HEK293 (cell line): ENCODE data around the gene MAP4K4.

Source experiments
- CTCF ChIA-PET: fragments of 350-600 bp; formaldehyde crosslinking; extraction: SDS; loops from one replicate; lab custom pipeline; 2021; ENCODE audit warnings: antibody characterized with exemption; lab: Yijun Ruan, JAX
- POLR2A ChIA-PET: fragments of 300-600 bp; formaldehyde crosslinking; extraction: SDS; loops from one replicate; lab custom pipeline; 2020; ENCODE audit warnings: antibody characterized with exemption, inconsistent platforms; lab: Yijun Ruan, JAX
- H3K27ac ChIP-seq: fragments of 200-500 bp; sonication (Bioruptor generic); 2 replicates; pipeline ENCODE4 v1.5.1; 2014; ENCODE audit warnings: low read depth, low read length, control low read depth, inconsistent platforms; ENCODE audit errors: extremely low read depth
- H3K36me3 ChIP-seq, 2 experiments: fragments of 200-500 bp in 1 of 2; sonication (Bioruptor generic) in 1 of 2; 1 replicate in 1 of 2; 2 replicates in 1 of 2; pipeline ENCODE4 v1.5.1; 2014 to 2017; ENCODE audit warnings: inconsistent platforms in 2 of 2, low read length in 2 of 2; ENCODE audit not compliant: control insufficient read depth in 2 of 2, insufficient read depth in 1 of 2
- H3K4me1 ChIP-seq: fragments of 200-500 bp; sonication (Bioruptor generic); 2 replicates; pipeline ENCODE4 v1.5.1; 2014; ENCODE audit warnings: mild to moderate bottlenecking, low read length, inconsistent platforms; ENCODE audit not compliant: control insufficient read depth, insufficient read depth
- H3K4me3 ChIP-seq: 2 replicates; pipeline ENCODE4 v1.5.1; 2011; ENCODE audit warnings: low read depth, mild to moderate bottlenecking, control low read depth, low read length, moderate library complexity
- H3K9me3 ChIP-seq: fragments of 200-500 bp; sonication (Bioruptor generic); 2 replicates; pipeline ENCODE4 v1.5.1; 2014; ENCODE audit warnings: low read depth, low read length, inconsistent platforms; ENCODE audit not compliant: control insufficient read depth, insufficient read depth
- BCL11A ChIP-seq: fragments of 450-650 bp; formaldehyde crosslinking; IDR thresholded peaks from 2 replicates; pipeline ENCODE4 v1.5.1; 2016; ENCODE audit warnings: low read depth, missing biosample characterization, missing genetic modification characterization
- HOXD13 ChIP-seq: sonication (generic); formaldehyde crosslinking; IDR thresholded peaks from 2 replicates; pipeline ENCODE4 v1.8.0; 2022; ENCODE audit warnings: missing genetic modification reagents, borderline replicate concordance
- KLF1 ChIP-seq: fragments of 450-650 bp; formaldehyde crosslinking; IDR thresholded peaks from 2 replicates; pipeline ENCODE4 v1.5.1; 2016; ENCODE audit warnings: missing biosample characterization, missing genetic modification characterization
- MEIS1 ChIP-seq: sonication (generic); formaldehyde crosslinking; IDR thresholded peaks from 2 replicates; pipeline ENCODE4 v1.8.1; 2022; ENCODE audit warnings: missing genetic modification reagents, mild to moderate bottlenecking, borderline replicate concordance
- MYNN ChIP-seq: fragments of 450-650 bp; formaldehyde crosslinking; IDR thresholded peaks from 2 replicates; pipeline ENCODE4 v1.5.1; 2016; ENCODE audit warnings: missing biosample characterization, missing genetic modification characterization, borderline replicate concordance
- SCRT2 ChIP-seq: fragments of 450-650 bp; formaldehyde crosslinking; IDR thresholded peaks from 2 replicates; pipeline ENCODE4 v1.5.1; 2016; ENCODE audit warnings: missing biosample characterization, missing genetic modification characterization
- SETDB1 ChIP-seq: IDR thresholded peaks from one replicate; pipeline ENCODE4 v1.6.1; 2017; ENCODE audit warnings: mild to moderate bottlenecking, low read length, moderate library complexity, mixed read lengths; ENCODE audit not compliant: insufficient read length
- TCF7L2 ChIP-seq: IDR thresholded peaks from 2 replicates; pipeline ENCODE4 v1.6.1; 2011; ENCODE audit warnings: low read depth, mild to moderate bottlenecking, inconsistent platforms, low read length, moderate library complexity, borderline replicate concordance
- ZBTB20 ChIP-seq: fragments of 450-650 bp; formaldehyde crosslinking; IDR thresholded peaks from 2 replicates; pipeline ENCODE4 v1.5.1; 2016; ENCODE audit warnings: missing biosample characterization, missing genetic modification characterization
- ZFHX2 ChIP-seq: fragments of 450-650 bp; formaldehyde crosslinking; conservative IDR thresholded peaks from 2 replicates; pipeline ENCODE4 v1.5.1; 2016; ENCODE audit warnings: missing biosample characterization, missing genetic modification characterization
- ZNF132 ChIP-seq: fragments of 450-650 bp; formaldehyde crosslinking; IDR thresholded peaks from 2 replicates; pipeline ENCODE4 v1.5.1; 2017; ENCODE audit warnings: missing biosample characterization, missing genetic modification characterization, borderline replicate concordance
- ZNF202 ChIP-seq: fragments of 450-650 bp; formaldehyde crosslinking; IDR thresholded peaks from 2 replicates; pipeline ENCODE4 v1.5.1; 2016; ENCODE audit warnings: missing biosample characterization, missing genetic modification characterization, borderline replicate concordance
- ZNF211 ChIP-seq: fragments of 450-650 bp; formaldehyde crosslinking; IDR thresholded peaks from 2 replicates; pipeline ENCODE4 v1.5.1; 2016; ENCODE audit warnings: low read depth, missing biosample characterization, missing genetic modification characterization
- ZNF239 ChIP-seq: fragments of 450-650 bp; formaldehyde crosslinking; IDR thresholded peaks from 2 replicates; pipeline ENCODE4 v1.5.1; 2016; ENCODE audit warnings: missing biosample characterization, missing genetic modification characterization
- ZNF280D ChIP-seq: fragments of 450-650 bp; formaldehyde crosslinking; IDR thresholded peaks from 2 replicates; pipeline ENCODE4 v1.5.1; 2016; ENCODE audit warnings: missing biosample characterization, missing genetic modification characterization
- ZNF302 ChIP-seq: fragments of 450-650 bp; formaldehyde crosslinking; IDR thresholded peaks from 2 replicates; pipeline ENCODE4 v1.5.1; 2016; ENCODE audit warnings: missing biosample characterization, missing genetic modification characterization, low read depth
- ZNF366 ChIP-seq: fragments of 450-650 bp; formaldehyde crosslinking; conservative IDR thresholded peaks from 2 replicates; pipeline ENCODE4 v1.5.1; 2016; ENCODE audit warnings: missing biosample characterization, missing genetic modification characterization
- ZNF416 ChIP-seq: fragments of 450-650 bp; formaldehyde crosslinking; IDR thresholded peaks from 2 replicates; pipeline ENCODE4 v1.5.1; 2016; ENCODE audit warnings: missing biosample characterization, missing genetic modification characterization
- ZNF433 ChIP-seq: fragments of 450-650 bp; formaldehyde crosslinking; IDR thresholded peaks from 2 replicates; pipeline ENCODE4 v1.5.1; 2016; ENCODE audit warnings: missing biosample characterization, missing genetic modification characterization, low read depth
- ZNF48 ChIP-seq: fragments of 450-650 bp; formaldehyde crosslinking; IDR thresholded peaks from 2 replicates; pipeline ENCODE4 v1.5.1; 2016; ENCODE audit warnings: missing biosample characterization, missing genetic modification characterization
- ZNF544 ChIP-seq: fragments of 450-650 bp; formaldehyde crosslinking; IDR thresholded peaks from 2 replicates; pipeline ENCODE4 v1.5.0; 2017; ENCODE audit warnings: missing biosample characterization, missing genetic modification characterization
- ZNF548 ChIP-seq: fragments of 450-650 bp; formaldehyde crosslinking; IDR thresholded peaks from 2 replicates; pipeline ENCODE4 v1.5.1; 2016; ENCODE audit warnings: missing biosample characterization, missing genetic modification characterization
- ZNF571 ChIP-seq: fragments of 450-650 bp; formaldehyde crosslinking; IDR thresholded peaks from 2 replicates; pipeline ENCODE4 v1.5.0; 2017; ENCODE audit warnings: missing biosample characterization, missing genetic modification characterization
- ZNF658 ChIP-seq: fragments of 450-650 bp; formaldehyde crosslinking; IDR thresholded peaks from 2 replicates; pipeline ENCODE4; 2016; ENCODE audit warnings: missing biosample characterization, missing genetic modification characterization
- ZNF776 ChIP-seq: fragments of 450-650 bp; formaldehyde crosslinking; IDR thresholded peaks from 2 replicates; pipeline ENCODE4 v1.5.0; 2017; ENCODE audit warnings: missing biosample characterization, missing genetic modification characterization, borderline replicate concordance
- ZNF830 ChIP-seq: fragments of 450-650 bp; IDR thresholded peaks from 2 replicates; pipeline ENCODE4 v1.5.0; 2018; ENCODE audit warnings: missing biosample characterization, missing genetic modification characterization, low read depth, mild to moderate bottlenecking, moderate library complexity
- ZXDB ChIP-seq: fragments of 450-650 bp; formaldehyde crosslinking; IDR thresholded peaks from 2 replicates; pipeline ENCODE4 v1.5.1; 2016; ENCODE audit warnings: missing biosample characterization, missing genetic modification characterization
- TF ChIP-seq, protein P1 (sequence below): fragments of 450-650 bp; formaldehyde crosslinking; conservative IDR thresholded peaks from 2 replicates; pipeline ENCODE4 v1.5.1; 2016; ENCODE audit warnings: low read depth, missing biosample characterization, missing genetic modification characterization
- TF ChIP-seq, protein P2 (sequence below): IDR thresholded peaks from 2 replicates; pipeline ENCODE4 v1.6.1; 2011; ENCODE audit warnings: mild to moderate bottlenecking, low read depth, low read length, borderline replicate concordance

MAP4K4 gene

GRCh38 chr2:101697124-101698013 lies at the start of gene MAP4K4:
Gene MAP4K4, plus strand, starts transcription at chr2:101697707. Its CDS starts 374 bp downstream, at chr2:101698081.
- Histone ChIP-seq H3K4me3 (peak within 1 kb of the TSS; percentile 76), H3K9me3 (no peaks in the 10 kb centered on the region), H3K27ac (peak within 1 kb of the TSS; percentile 83), H3K4me1 (no peaks in the 10 kb centered on the region), H3K36me3 (peaks cover 0 to 2% of the 10 kb centered on the region in 2 experiments; a peak in 2 of 3 replicates)
- CTCF ChIA-PET, result interaction anchor here (0.6 to 0.7 kb wide), 4 partner anchors 34 to 330 kb away, joined by 3 to 5 read pairs (median 3); no protein-coding TSS in a partner anchor
- POLR2A ChIA-PET, result interaction anchor here (0.5 to 1.8 kb wide), 10 partner anchors 9 to 197 kb away, joined by 3 to 9 read pairs (median 4); no protein-coding TSS in a partner anchor
- TF ChIP-seq, protein P1, sequence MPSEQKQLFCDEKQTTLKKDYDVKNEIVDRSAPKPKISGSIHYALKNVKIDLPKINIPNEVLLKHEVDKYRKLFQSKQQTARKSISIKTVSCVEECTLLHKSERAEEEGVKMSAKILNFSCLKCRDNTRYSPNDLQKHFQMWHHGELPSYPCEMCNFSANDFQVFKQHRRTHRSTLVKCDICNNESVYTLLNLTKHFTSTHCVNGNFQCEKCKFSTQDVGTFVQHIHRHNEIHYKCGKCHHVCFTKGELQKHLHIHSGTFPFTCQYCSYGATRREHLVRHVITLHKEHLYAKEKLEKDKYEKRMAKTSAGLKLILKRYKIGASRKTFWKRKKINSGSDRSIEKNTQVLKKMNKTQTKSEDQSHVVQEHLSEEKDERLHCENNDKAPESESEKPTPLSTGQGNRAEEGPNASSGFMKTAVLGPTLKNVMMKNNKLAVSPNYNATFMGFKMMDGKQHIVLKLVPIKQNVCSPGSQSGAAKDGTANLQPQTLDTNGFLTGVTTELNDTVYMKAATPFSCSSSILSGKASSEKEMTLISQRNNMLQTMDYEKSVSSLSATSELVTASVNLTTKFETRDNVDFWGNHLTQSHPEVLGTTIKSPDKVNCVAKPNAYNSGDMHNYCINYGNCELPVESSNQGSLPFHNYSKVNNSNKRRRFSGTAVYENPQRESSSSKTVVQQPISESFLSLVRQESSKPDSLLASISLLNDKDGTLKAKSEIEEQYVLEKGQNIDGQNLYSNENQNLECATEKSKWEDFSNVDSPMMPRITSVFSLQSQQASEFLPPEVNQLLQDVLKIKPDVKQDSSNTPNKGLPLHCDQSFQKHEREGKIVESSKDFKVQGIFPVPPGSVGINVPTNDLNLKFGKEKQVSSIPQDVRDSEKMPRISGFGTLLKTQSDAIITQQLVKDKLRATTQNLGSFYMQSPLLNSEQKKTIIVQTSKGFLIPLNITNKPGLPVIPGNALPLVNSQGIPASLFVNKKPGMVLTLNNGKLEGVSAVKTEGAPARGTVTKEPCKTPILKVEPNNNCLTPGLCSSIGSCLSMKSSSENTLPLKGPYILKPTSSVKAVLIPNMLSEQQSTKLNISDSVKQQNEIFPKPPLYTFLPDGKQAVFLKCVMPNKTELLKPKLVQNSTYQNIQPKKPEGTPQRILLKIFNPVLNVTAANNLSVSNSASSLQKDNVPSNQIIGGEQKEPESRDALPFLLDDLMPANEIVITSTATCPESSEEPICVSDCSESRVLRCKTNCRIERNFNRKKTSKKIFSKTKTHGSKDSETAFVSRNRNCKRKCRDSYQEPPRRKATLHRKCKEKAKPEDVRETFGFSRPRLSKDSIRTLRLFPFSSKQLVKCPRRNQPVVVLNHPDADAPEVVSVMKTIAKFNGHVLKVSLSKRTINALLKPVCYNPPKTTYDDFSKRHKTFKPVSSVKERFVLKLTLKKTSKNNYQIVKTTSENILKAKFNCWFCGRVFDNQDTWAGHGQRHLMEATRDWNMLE (tag by site-specific recombination), result no peak
- 0 out of 2 replicates have a peak, but pooled peaks have one; percentile 14 for TF ChIP-seq ZBTB20
- TF ChIP-seq, protein P2, sequence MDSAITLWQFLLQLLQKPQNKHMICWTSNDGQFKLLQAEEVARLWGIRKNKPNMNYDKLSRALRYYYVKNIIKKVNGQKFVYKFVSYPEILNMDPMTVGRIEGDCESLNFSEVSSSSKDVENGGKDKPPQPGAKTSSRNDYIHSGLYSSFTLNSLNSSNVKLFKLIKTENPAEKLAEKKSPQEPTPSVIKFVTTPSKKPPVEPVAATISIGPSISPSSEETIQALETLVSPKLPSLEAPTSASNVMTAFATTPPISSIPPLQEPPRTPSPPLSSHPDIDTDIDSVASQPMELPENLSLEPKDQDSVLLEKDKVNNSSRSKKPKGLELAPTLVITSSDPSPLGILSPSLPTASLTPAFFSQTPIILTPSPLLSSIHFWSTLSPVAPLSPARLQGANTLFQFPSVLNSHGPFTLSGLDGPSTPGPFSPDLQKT, result no peak
- TF ChIP-seq MYNN, result no peak
- TF ChIP-seq SETDB1, result no peak
- no peak for TF ChIP-seq ZNF366 (tag by site-specific recombination)
- TF ChIP-seq ZNF571 (tag by site-specific recombination), result no peak
- TF ChIP-seq KLF1, result peak; percentile 66
- no peak for TF ChIP-seq ZNF239
- TF ChIP-seq MEIS1 (CRISPR knock-in tag), result no peak
- no peak for TF ChIP-seq ZNF302
- no peak for TF ChIP-seq ZNF544 (tag by site-specific recombination)
- no peak for TF ChIP-seq ZNF132 (tag by site-specific recombination)
- TF ChIP-seq ZXDB (tag by site-specific recombination), result no peak
- TF ChIP-seq ZNF48, result no peak
- TF ChIP-seq HOXD13 (CRISPR knock-in tag), result no peak
- TF ChIP-seq BCL11A (tag by site-specific recombination), result no peak
- TF ChIP-seq ZNF658 (tag by site-specific recombination), result no peak
- no peak for TF ChIP-seq ZNF776
- no peak for TF ChIP-seq ZNF202 (tag by site-specific recombination)
- TF ChIP-seq SCRT2 (tag by site-specific recombination), result no peak
- TF ChIP-seq ZFHX2 (tag by site-specific recombination), result peak; percentile 47; the same call in 1 of the 2 replicates
- no peak for TF ChIP-seq ZNF830 (tag by site-specific recombination)
- TF ChIP-seq TCF7L2, result no peak
- TF ChIP-seq ZNF280D, result no peak
- no peak for TF ChIP-seq ZNF433 (tag by site-specific recombination)
- TF ChIP-seq ZNF211 (tag by site-specific recombination), result no peak
- no peak for TF ChIP-seq ZNF416 (tag by site-specific recombination)
- TF ChIP-seq ZNF548 (tag by site-specific recombination), result no peak
